IMR-90 (cell line): Measurements from ENCODE around the gene COIL. TPM values are rescaled to one million over a fixed set of nuclear protein-coding genes. Genes with fewer than 3 reads are reported as not detected.

Source experiments
- ATAC-seq: fragments of 200-7000 bp; cut with Tn5 transposase; 2 replicates; pipeline ENCODE4 v1.9.1; 2020; ENCODE audit warnings: low read depth, mild to moderate bottlenecking, moderate library complexity
- BruUV-seq: library from RNA; stranded (reverse); fragments of 400-500 nt; replicated peaks from 2 replicates; lab custom pipeline; 2021; lab: Mats Ljungman, UMichigan
- CTCF ChIA-PET: fragments of 300-600 bp; formaldehyde crosslinking; extraction: SDS; loops from one replicate; lab custom pipeline; 2021; ENCODE audit warnings: antibody characterized with exemption; lab: Yijun Ruan, JAX
- POLR2A ChIA-PET: fragments of 300-600 bp; sonication (Branson Sonifier 250); formaldehyde crosslinking; loops from one replicate; lab custom pipeline; 2022; ENCODE audit warnings: antibody characterized with exemption; ENCODE audit not compliant: unreplicated experiment; lab: Charles Lee
- DNase-seq: peaks from one replicate; pipeline ENCODE4 v3.0.0; 2013
- H2AFZ ChIP-seq: replicated peaks from 2 replicates; pipeline ENCODE3; 2013; ENCODE audit warnings: low read length, mild to moderate bottlenecking; ENCODE audit not compliant: poor library complexity
- H2AK5ac ChIP-seq: 2 replicates; pipeline ENCODE4 v1.6.1; 2013; ENCODE audit warnings: low read depth, low read length, inconsistent platforms
- H2AK9ac ChIP-seq: replicated peaks from 2 replicates; pipeline ENCODE3; 2013; ENCODE audit warnings: mild to moderate bottlenecking, low read depth, low read length, moderate library complexity; ENCODE audit not compliant: poor library complexity
- H2BK120ac ChIP-seq: 2 replicates; pipeline ENCODE4 v1.6.1; 2013; ENCODE audit warnings: low read depth, low read length, inconsistent platforms
- H2BK15ac ChIP-seq: 3 replicates; pipeline ENCODE4 v1.6.1; 2013; ENCODE audit warnings: low read depth, low read length, inconsistent platforms
- H2BK20ac ChIP-seq: 2 replicates; pipeline ENCODE4 v1.6.1; 2013; ENCODE audit warnings: low read depth, mild to moderate bottlenecking, inconsistent platforms, low read length, moderate library complexity
- H2BK5ac ChIP-seq: 2 replicates; pipeline ENCODE4 v1.6.1; 2013; ENCODE audit warnings: mild to moderate bottlenecking, low read depth, low read length, inconsistent platforms; ENCODE audit not compliant: poor library complexity, severe bottlenecking
- H3K14ac ChIP-seq: replicated peaks from 2 replicates; pipeline ENCODE4 v1.6.1; 2013; ENCODE audit warnings: low read depth, low read length, inconsistent platforms
- H3K18ac ChIP-seq: 2 replicates; pipeline ENCODE4 v1.6.1; 2013; ENCODE audit warnings: low read depth, low read length, control low read depth
- H3K23ac ChIP-seq: 2 replicates; pipeline ENCODE4 v1.6.1; 2013; ENCODE audit warnings: low read depth, low read length, inconsistent platforms
- H3K27ac ChIP-seq: 2 replicates; pipeline ENCODE4 v1.5.1; 2013; ENCODE audit warnings: mild to moderate bottlenecking, control low read depth, low read length; ENCODE audit not compliant: insufficient read depth
- H3K27me3 ChIP-seq: 2 replicates; pipeline ENCODE4 v1.6.1; 2013; ENCODE audit warnings: low read length; ENCODE audit not compliant: control insufficient read depth, insufficient read depth
- H3K36me3 ChIP-seq: 2 replicates; pipeline ENCODE4 v1.6.1; 2013; ENCODE audit warnings: low read length, mixed read lengths; ENCODE audit not compliant: control insufficient read depth, insufficient read depth
- H3K4ac ChIP-seq: 2 replicates; pipeline ENCODE4 v1.6.1; 2013; ENCODE audit warnings: low read depth, low read length, inconsistent platforms
- H3K4me1 ChIP-seq: 2 replicates; pipeline ENCODE4 v1.6.1; 2013; ENCODE audit warnings: low read length, mixed read lengths; ENCODE audit not compliant: control insufficient read depth, insufficient read depth
- H3K4me2 ChIP-seq: 2 replicates; pipeline ENCODE4 v1.6.1; 2013; ENCODE audit warnings: low read depth, mild to moderate bottlenecking, control low read depth, low read length, moderate library complexity
- H3K4me3 ChIP-seq: 2 replicates; pipeline ENCODE4 v1.5.1; 2013; ENCODE audit warnings: low read depth, mild to moderate bottlenecking, control low read depth, low read length, moderate library complexity; ENCODE audit not compliant: insufficient read depth
- H3K56ac ChIP-seq: 2 replicates; pipeline ENCODE4 v1.6.1; 2013; ENCODE audit warnings: low read length, inconsistent platforms; ENCODE audit not compliant: insufficient read depth; ENCODE audit errors: extremely low read depth
- H3K79me1 ChIP-seq, 2 experiments: 2 replicates each; pipeline ENCODE4 v1.6.1; 2013; ENCODE audit warnings: low read length in 2 of 2, inconsistent platforms in 1 of 2, low read depth in 1 of 2
- H3K9ac ChIP-seq: 2 replicates; pipeline ENCODE4 v1.6.1; 2013; ENCODE audit warnings: low read depth, low read length, control low read depth
- H3K9me1 ChIP-seq: 2 replicates; pipeline ENCODE4 v1.6.1; 2013; ENCODE audit warnings: low read length, inconsistent platforms; ENCODE audit not compliant: insufficient read depth
- H3K9me3 ChIP-seq: 2 replicates; pipeline ENCODE4 v1.6.1; 2013; ENCODE audit warnings: low read length; ENCODE audit not compliant: control insufficient read depth, insufficient read depth
- H4K20me1 ChIP-seq: 2 replicates; pipeline ENCODE4 v1.6.1; 2013; ENCODE audit warnings: low read length, inconsistent platforms; ENCODE audit not compliant: insufficient read depth
- H4K5ac ChIP-seq: 2 replicates; pipeline ENCODE4 v1.6.1; 2013; ENCODE audit warnings: mild to moderate bottlenecking, low read depth, low read length, control low read depth
- H4K8ac ChIP-seq, 2 experiments: 2 replicates each; pipeline ENCODE4 v1.6.1; 2013; ENCODE audit warnings: low read depth in 2 of 2, low read length in 2 of 2, control low read depth in 1 of 2, inconsistent platforms in 1 of 2
- H4K91ac ChIP-seq: 2 replicates; pipeline ENCODE4 v1.6.1; 2013; ENCODE audit warnings: low read depth, low read length, inconsistent platforms; ENCODE audit not compliant: insufficient read depth
- ELK1 ChIP-seq: fragments of 150-350 bp; IDR thresholded peaks from 2 replicates; pipeline ENCODE4 v1.6.1; 2016; ENCODE audit warnings: low read depth, mild to moderate bottlenecking, low read length, moderate library complexity, borderline replicate concordance
- MAZ ChIP-seq: IDR thresholded peaks from 2 replicates; pipeline ENCODE4 v1.6.1; 2012; ENCODE audit warnings: low read depth, mild to moderate bottlenecking, low read length, improper control_type of control experiment, moderate library complexity, borderline replicate concordance
- MXI1 ChIP-seq: IDR thresholded peaks from 2 replicates; pipeline ENCODE4 v1.6.1; 2012; ENCODE audit warnings: low read depth, mild to moderate bottlenecking, low read length, moderate library complexity, borderline replicate concordance
- WGBS, 2 experiments: methylation state at CpG; one replicate each; pipeline versions ENCODE4 v1.1.5 to v1.1.7; 2013; ENCODE audit warnings: missing lambda C conversion rate in 2 of 2; ENCODE audit not compliant: insufficient read length in 1 of 2; ENCODE audit errors: extremely low coverage in 2 of 2; 5-methylcytosine and 5-hydroxymethylcytosine counted together
- dilution Hi-C: fragments of 300-500 bp; cut with HindIII; formaldehyde crosslinking; loops from one replicate; pipeline ENCODE4 v1.14.3; 2018; ENCODE audit warnings: low sequenced_read_pairs; ENCODE audit not compliant: unreplicated experiment
- in situ Hi-C: fragments of 300-500 bp; cut with MboI; formaldehyde crosslinking; loops from 3 replicates; pipeline ENCODE4 v1.14.3; 2019; ENCODE audit warnings: low sequenced_read_pairs, inconsistent platforms, mixed read lengths
- intact Hi-C: fragments of 100-400 bp; cut with micrococcal nuclease; formaldehyde crosslinking; loops from 2 replicates; pipeline ENCODE4 v1.10.0; 2022
- polyA plus RNA-seq, 3 experiments: library from polyadenylated mRNA; depleted of rRNA; stranded (reverse); fragments of >200 nt; gene quantifications; 2 replicates each; pipeline ENCODE4 v1.2.3, GENCODE V29; 2012; ENCODE audit warnings: low replicate concordance in 1 of 3
- total RNA-seq: library from RNA; depleted of rRNA; stranded (reverse); fragments of >200 nt; gene quantifications from 2 replicates; pipeline ENCODE4 v1.2.3, GENCODE V29; 2012

The COIL gene
- total and polyA plus RNA-seq, 2 of the 4 experiments (the other 2 are of a cell fraction), result 5.2 to 13.3 TPM

GRCh38 chr17:56909742-56910508 lies 50.9 kb downstream of the COIL start:
- H4K91ac ChIP-seq, result no peak overlapping the region
- no peak overlapping the region for H3K9ac ChIP-seq
- H2BK120ac ChIP-seq, result no peak overlapping the region
- no TSS peak for BruUV-seq
- peaks cover 13% of the 10 kb centered on the region for H3K4me1 ChIP-seq
- no peak overlapping the region for H3K23ac ChIP-seq
- H3K4ac ChIP-seq, result no peak overlapping the region
- no peak for DNase-seq
- H2BK20ac ChIP-seq, result no peak overlapping the region
- H4K5ac ChIP-seq, result no peak overlapping the region
- H3K79me1 ChIP-seq, result peaks cover 39 to 76% of the 10 kb centered on the region in 2 experiments
- H3K9me3 ChIP-seq, result no peaks in the 10 kb centered on the region
- H2AK9ac ChIP-seq, result no peak overlapping the region
- H2BK5ac ChIP-seq, result no peak overlapping the region
- no peak for ATAC-seq
- intact Hi-C loops (no loop called here), dilution Hi-C loops (no loop called here), in situ Hi-C loops (no loop called here)
- H3K56ac ChIP-seq, result no peak overlapping the region
- no peaks in the 10 kb centered on the region for H3K27me3 ChIP-seq
- H3K4me2 ChIP-seq, result no peak overlapping the region
- H2AFZ ChIP-seq, result no peak overlapping the region
- peaks cover 16% of the 10 kb centered on the region for H3K36me3 ChIP-seq
- H3K4me3 ChIP-seq, result no peak overlapping the region
- H3K9me1 ChIP-seq, result peaks cover 26% of the 10 kb centered on the region
- H3K18ac ChIP-seq, result no peak overlapping the region
- WGBS, 2 experiments, result 100% methylated on average over 1 of the region's 6 CpGs; no CpG with 5 or more reads in 1 of the 2 experiments
- peaks cover 39% of the 10 kb centered on the region for H4K20me1 ChIP-seq
- H4K8ac ChIP-seq, result no peak overlapping the region
- no peak overlapping the region for H2BK15ac ChIP-seq
- POLR2A ChIA-PET, result no interaction called here
- no peak overlapping the region for H3K14ac ChIP-seq
- CTCF ChIA-PET, result interaction anchor here (0.6 to 1.2 kb wide), 2 partner anchors 194 to 1129 kb away, joined by 4 read pairs; no protein-coding TSS in a partner anchor
- H3K27ac ChIP-seq, result no peak overlapping the region
- no peak overlapping the region for H2AK5ac ChIP-seq
- no peak for TF ChIP-seq MAZ
- TF ChIP-seq MXI1, result no peak
- no peak for TF ChIP-seq ELK1
